Activated CD8-positive, alpha-beta T cell treated with anti-CD3 and anti-CD28 coated beads for 36 hours (primary cell): ENCODE results near the gene FOXJ2. TPM values are rescaled to one million over a fixed set of nuclear protein-coding genes. Genes with fewer than 3 reads are reported as not detected.

Source experiments
- ATAC-seq: fragments of 200-7000 bp; cut with Tn5 transposase; one replicate; pipeline ENCODE4 v1.10.0; 2021; ENCODE audit warnings: mild to moderate bottlenecking, moderate library complexity
- CTCF ChIA-PET: fragments of 350-600 bp; sonication (Branson Sonifier 250); formaldehyde crosslinking; loops from one replicate; lab custom pipeline; 2021; ENCODE audit warnings: antibody characterized with exemption; lab: Charles Lee
- POLR2A ChIA-PET: fragments of 350-600 bp; sonication (Branson Sonifier 250); formaldehyde crosslinking; loops from one replicate; lab custom pipeline; 2021; ENCODE audit warnings: antibody characterized with exemption; lab: Charles Lee
- DNase-seq: peaks from one replicate; pipeline ENCODE4 v3.0.0-alpha.2; 2020
- H3K27ac Mint-ChIP-seq: one replicate; pipeline ENCODE4 v1.8.0; 2021; ENCODE audit warnings: mild to moderate bottlenecking, mixed read lengths
- H3K27me3 Mint-ChIP-seq: one replicate; pipeline ENCODE4 v1.8.0; 2021; ENCODE audit warnings: mixed read lengths
- H3K36me3 Mint-ChIP-seq: one replicate; pipeline ENCODE4 v1.8.0; 2021; ENCODE audit warnings: low read depth, mixed read lengths
- H3K4me1 Mint-ChIP-seq: one replicate; pipeline ENCODE4 v1.8.0; 2021; ENCODE audit warnings: low read depth, mixed read lengths
- H3K4me3 Mint-ChIP-seq: one replicate; pipeline ENCODE4 v1.8.0; 2021; ENCODE audit warnings: mild to moderate bottlenecking, moderate library complexity, mixed read lengths
- H3K9me3 Mint-ChIP-seq: one replicate; pipeline ENCODE4 v1.8.0; 2021; ENCODE audit warnings: mixed read lengths
- intact Hi-C: fragments of 100-400 bp; cut with micrococcal nuclease; formaldehyde crosslinking; loops from one replicate; pipeline ENCODE4 v1.10.0; 2022
- total RNA-seq, 2 experiments: library from RNA; stranded (reverse); gene quantifications; one replicate each; pipeline ENCODE4 v1.2.3, GENCODE V29; 2021
- TF ChIP-seq, protein P1 (sequence below): fragments of 200-600 bp; IDR thresholded peaks from one replicate; pipeline ENCODE4 v1.8.0; 2022; ENCODE audit warnings: antibody characterized with exemption, mild to moderate bottlenecking

FOXJ2 gene
- total RNA-seq, 2 experiments from 2014 or later: 11.1 to 12.8 TPM

DNA sequence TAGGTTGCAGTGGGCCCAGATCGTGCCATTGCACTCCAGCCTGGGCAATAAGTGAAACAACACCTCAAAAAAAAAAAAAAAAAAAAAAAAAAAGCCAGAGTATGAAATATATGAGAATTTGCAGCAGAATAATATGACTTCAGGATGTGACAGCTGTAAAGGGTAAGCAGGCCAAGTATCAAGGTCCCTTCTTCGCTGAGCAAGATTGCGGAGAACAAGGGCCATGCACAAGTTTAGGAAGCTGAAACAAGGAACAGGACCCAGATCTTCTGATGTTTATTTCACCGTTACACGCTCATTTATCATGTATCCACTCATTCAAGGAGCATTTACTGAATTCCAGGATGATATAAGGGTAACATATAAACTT, 659 bp upstream of the FOXJ2 start:
- no peaks in the 10 kb centered on the region for H3K9me3 Mint-ChIP-seq
- intact Hi-C loops: no loop called here
- TF ChIP-seq, protein P1, sequence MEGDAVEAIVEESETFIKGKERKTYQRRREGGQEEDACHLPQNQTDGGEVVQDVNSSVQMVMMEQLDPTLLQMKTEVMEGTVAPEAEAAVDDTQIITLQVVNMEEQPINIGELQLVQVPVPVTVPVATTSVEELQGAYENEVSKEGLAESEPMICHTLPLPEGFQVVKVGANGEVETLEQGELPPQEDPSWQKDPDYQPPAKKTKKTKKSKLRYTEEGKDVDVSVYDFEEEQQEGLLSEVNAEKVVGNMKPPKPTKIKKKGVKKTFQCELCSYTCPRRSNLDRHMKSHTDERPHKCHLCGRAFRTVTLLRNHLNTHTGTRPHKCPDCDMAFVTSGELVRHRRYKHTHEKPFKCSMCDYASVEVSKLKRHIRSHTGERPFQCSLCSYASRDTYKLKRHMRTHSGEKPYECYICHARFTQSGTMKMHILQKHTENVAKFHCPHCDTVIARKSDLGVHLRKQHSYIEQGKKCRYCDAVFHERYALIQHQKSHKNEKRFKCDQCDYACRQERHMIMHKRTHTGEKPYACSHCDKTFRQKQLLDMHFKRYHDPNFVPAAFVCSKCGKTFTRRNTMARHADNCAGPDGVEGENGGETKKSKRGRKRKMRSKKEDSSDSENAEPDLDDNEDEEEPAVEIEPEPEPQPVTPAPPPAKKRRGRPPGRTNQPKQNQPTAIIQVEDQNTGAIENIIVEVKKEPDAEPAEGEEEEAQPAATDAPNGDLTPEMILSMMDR: no peak
- H3K4me1 Mint-ChIP-seq: peaks cover 43% of the 10 kb centered on the region
- H3K36me3 Mint-ChIP-seq: peaks cover 6% of the 10 kb centered on the region
- ATAC-seq: no peak
- CTCF ChIA-PET: interaction anchor here (1.4 to 3.8 kb wide), 3 partner anchors 13 to 76 kb away, joined by 4 to 25 read pairs (median 21); no protein-coding TSS in a partner anchor
- DNase-seq: peak; percentile 22
- no peaks in the 10 kb centered on the region for H3K27me3 Mint-ChIP-seq
- POLR2A ChIA-PET: interaction anchor here (0.7 to 1.2 kb wide), 3 partner anchors 29 to 99 kb away, joined by 3 to 4 read pairs (median 4); partner anchors contain the start of gene C3AR1
- H3K27ac Mint-ChIP-seq: peak overlapping the region; percentile 58
- peak overlapping the region; percentile 87 for H3K4me3 Mint-ChIP-seq

DNA sequence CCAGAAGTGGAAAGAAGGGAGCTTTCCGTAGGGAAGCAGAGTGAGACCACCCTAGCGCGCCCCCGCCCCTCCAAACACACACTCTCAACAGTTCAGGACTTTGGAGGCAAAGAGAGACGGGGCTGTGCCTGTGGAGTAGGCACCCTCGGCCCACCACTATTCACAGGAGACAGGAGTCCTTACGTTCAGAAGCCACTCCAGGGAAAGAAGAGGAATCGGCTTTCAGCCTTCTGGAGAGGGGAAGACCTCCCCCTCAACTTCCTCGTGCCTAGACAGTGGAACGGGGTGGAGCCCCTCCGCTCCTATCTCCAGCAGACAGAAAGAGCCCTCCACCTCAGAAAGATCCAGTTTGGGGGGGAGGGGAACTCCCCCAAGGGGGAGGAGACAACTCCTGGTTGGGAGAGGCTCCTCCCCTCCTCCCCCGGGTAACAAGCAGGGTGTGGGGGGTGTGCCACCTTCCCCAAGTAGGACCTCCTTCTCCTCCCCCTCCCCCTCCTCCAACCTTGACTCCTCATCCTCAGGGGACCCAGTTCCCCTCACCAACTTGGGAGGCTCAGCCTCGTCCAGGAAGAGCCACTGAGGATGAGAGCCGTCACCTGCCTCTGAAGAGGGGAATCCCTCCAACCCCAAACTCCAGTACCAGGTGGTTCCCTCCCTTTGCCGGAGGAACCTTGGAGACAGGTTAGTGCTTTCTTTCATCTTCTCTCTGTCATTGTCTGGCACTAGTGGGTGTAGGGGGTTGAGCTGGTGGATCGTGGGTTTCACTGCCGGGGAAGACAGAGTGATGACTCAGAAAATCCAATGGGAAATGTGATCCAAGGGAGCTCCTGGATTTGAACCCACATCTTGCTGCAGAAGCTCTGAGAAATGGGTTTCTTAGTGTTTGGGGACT, 883 bp downstream of the FOXJ2 start:
- H3K27me3 Mint-ChIP-seq: no peaks in the 10 kb centered on the region
- TF ChIP-seq, protein P1: no peak
- CTCF ChIA-PET: interaction anchor here (1.4 to 3.8 kb wide), 3 partner anchors 12 to 75 kb away, joined by 4 to 25 read pairs (median 21); no protein-coding TSS in a partner anchor
- peaks cover 8% of the 10 kb centered on the region for H3K36me3 Mint-ChIP-seq
- no peaks in the 10 kb centered on the region for H3K9me3 Mint-ChIP-seq
- H3K4me3 Mint-ChIP-seq: peak overlapping the region; percentile 87
- DNase-seq: peak; percentile 68
- POLR2A ChIA-PET: interaction anchor here (0.6 to 1.7 kb wide), 9 partner anchors 7 to 115 kb away, joined by 3 to 5 read pairs (median 3); no protein-coding TSS in a partner anchor
- intact Hi-C loops: no loop called here
- ATAC-seq: peak; percentile 49
- peaks cover 53% of the 10 kb centered on the region for H3K4me1 Mint-ChIP-seq
- peak overlapping the region; percentile 83 for H3K27ac Mint-ChIP-seq

DNA sequence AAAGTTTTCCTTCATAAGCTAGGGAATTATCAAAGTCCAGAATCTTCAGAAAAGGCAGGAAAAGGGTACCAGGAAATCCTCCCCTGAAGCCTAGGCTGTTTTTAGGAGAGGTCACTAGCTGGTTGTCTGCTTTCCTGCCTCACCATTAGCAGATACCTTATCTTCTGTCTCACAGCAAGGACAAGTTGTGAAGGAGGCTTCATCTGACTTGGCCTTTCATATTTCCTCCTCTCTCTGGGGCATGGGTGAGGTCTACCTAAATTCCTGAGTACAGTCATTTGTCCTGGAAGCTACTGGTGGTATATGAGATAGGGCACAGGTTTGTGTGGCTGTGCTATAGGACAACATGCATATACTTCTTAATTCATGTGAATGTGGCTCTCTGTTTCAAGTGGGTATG, 2.3 kb downstream of the FOXJ2 start:
- no peak for DNase-seq
- no peak for ATAC-seq
- Mint-ChIP-seq H3K36me3 (peaks cover 8% of the 10 kb centered on the region), H3K4me1 (peaks cover 62% of the 10 kb centered on the region), H3K27me3 (no peaks in the 10 kb centered on the region), H3K4me3 (peak overlapping the region; percentile 87), H3K27ac (peak overlapping the region; percentile 65), H3K9me3 (no peaks in the 10 kb centered on the region)
- POLR2A ChIA-PET: interaction anchor here (0.7 to 1.7 kb wide), 5 partner anchors 9 to 101 kb away, joined by 3 to 5 read pairs (median 4); no protein-coding TSS in a partner anchor
- TF ChIP-seq, protein P1: no peak
- CTCF ChIA-PET: interaction anchor here (1.0 to 3.8 kb wide), 6 partner anchors 11 to 197 kb away, joined by 3 to 25 read pairs (median 5); no protein-coding TSS in a partner anchor
- intact Hi-C loops: no loop called here

DNA sequence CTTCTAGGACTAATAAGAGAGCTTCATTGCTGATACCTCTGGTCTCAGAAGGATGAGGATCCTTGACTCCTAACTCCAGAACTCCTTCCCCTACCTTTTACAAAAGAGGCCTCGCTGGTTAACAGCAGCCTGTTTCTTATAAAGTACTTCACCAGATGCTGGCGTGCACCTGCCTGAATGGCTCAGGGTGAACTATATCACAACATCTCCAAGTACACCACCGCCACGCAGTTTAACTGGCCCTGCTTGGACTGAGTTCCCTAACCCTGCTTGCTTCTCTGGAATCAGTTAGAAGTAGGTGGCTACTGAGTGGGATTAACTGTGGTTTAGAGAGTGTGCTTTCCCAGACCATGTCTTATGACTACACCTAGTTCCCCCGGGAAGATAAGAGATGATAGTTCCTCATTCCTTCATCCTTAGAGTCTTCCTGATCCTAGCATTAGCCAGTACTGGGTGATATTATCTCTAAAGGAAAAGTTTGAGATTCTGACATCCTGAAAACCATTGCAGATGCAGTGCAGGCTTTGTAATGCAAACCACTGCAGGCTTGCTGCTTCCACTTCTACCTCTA, 3.0 kb downstream of the FOXJ2 start:
- ATAC-seq: no peak
- no peak for DNase-seq
- peaks cover 8% of the 10 kb centered on the region for H3K36me3 Mint-ChIP-seq
- CTCF ChIA-PET: interaction anchor here (1.0 to 3.8 kb wide), 8 partner anchors 8 to 196 kb away, joined by 3 to 25 read pairs (median 6); no protein-coding TSS in a partner anchor
- intact Hi-C loops: no loop called here
- H3K4me3 Mint-ChIP-seq: no peak overlapping the region
- H3K9me3 Mint-ChIP-seq: no peaks in the 10 kb centered on the region
- POLR2A ChIA-PET: interaction anchor here (0.7 to 1.6 kb wide), 4 partner anchors 8 to 102 kb away, joined by 3 to 4 read pairs (median 4); no protein-coding TSS in a partner anchor
- no peaks in the 10 kb centered on the region for H3K27me3 Mint-ChIP-seq
- no peak overlapping the region for H3K27ac Mint-ChIP-seq
- TF ChIP-seq, protein P1: no peak
- H3K4me1 Mint-ChIP-seq: peaks cover 62% of the 10 kb centered on the region
